GM19467 (cell line): Measurements from ENCODE around the gene SMAD1.
A peak's percentile ranks its signal among the peaks of the same experiment; 100 is the strongest.

Source experiments
- ATAC-seq: cut with Tn5 transposase; IDR thresholded peaks from one replicate; pipeline ENCODE4 v1.9.1; 2021; ENCODE audit warnings: mild to moderate bottlenecking, moderate library complexity; ENCODE audit not compliant: unreplicated experiment

Gene SMAD1

DNA sequence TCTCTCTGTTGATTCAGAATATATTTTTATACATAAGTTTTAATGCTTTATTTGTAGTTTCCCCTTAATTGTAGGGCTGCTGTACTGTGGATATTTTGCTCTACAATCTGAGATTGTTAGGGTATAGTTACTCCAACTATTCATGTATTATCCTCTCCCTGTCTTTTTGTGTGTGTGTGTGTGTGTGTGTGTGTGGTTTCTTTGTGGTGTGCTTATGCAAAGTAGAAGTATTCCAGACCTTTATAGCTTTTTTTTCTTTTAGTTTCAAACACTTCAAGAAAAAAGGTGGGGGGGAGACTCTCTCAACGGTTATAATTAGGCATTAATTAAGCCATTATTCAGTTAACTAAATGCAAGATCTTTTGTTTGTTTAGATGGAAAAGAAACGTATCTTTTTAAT, 6.7 kb downstream of the SMAD1 start:
- ATAC-seq: no peak

DNA sequence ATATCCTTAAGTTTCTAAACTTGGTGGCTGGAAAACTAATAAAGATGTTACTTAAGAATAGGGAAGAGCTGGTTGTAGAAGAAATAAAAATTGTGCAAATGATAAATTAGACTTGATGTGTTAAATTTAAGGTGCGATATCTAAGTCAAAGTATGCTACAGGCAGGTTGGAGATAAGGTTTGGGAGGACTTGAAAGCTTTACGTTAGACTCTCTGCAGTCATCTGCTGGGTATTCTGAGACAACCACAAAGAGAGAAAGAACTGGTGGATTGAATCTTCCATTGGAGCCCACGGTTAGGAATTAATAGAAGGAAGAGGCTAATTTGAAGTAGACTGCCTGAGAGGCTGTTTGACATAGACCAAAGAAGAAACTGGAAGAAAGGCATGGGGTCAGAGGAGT, 7.9 kb downstream of the SMAD1 start:
- ATAC-seq: no peak

DNA sequence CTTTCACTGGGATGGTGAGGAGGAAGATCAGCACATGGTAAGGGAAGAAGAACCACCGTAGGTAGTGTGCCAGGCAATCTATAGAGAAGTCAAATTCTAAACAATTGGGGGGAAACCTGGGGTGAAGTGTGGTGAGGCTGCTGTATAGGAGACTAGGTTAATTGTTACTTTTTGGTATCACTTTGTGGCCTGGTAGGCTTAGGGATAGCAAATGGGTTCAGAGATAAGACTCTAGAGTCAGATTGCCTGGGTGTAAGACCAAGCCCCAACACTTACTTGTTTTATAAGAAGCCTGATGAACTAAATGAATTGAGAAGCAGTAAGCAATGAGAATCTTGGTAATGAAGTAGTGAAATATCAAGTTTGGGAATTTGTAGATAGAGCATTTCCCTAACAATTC, 8.7 kb downstream of the SMAD1 start:
- ATAC-seq: no peak

DNA sequence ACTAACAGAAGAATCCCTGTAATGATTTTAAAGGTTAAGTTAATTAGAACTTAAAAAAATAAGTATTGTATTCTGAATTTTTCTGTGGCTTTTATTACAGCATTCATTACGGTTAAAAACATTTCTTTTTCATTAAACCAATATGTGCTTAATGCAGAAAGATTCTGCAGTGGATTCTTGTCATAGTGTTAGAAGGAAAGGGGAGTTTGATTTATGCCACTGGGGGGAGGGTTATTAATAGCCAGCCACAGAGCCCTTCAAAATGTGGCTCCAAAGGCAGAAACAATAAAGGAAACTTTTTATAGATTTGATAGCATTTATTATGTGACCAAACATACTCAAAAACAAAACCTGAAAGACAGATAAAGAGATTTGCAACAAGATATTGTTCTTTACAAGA, 9.1 kb downstream of the SMAD1 start:
- no peak for ATAC-seq

DNA sequence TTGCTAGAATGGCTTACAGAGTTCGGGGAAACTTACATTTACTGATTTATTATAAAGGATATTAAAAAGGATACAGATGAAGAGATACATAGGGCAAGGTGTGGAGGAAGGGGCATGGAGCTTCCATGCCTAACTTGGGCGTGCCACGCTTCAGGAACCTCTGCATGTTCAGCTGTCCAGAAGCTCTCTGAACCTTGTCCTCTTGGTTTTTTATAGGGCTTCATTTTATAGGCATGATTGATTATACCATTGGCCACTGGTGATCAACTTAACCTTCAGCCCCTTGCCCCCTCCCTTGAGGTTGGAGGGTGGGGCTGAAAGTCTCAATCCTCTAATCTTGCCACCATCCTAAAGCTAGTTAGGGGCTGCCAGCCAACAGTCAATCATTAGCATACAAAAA, 10.7 kb downstream of the SMAD1 start:
- ATAC-seq: no peak

DNA sequence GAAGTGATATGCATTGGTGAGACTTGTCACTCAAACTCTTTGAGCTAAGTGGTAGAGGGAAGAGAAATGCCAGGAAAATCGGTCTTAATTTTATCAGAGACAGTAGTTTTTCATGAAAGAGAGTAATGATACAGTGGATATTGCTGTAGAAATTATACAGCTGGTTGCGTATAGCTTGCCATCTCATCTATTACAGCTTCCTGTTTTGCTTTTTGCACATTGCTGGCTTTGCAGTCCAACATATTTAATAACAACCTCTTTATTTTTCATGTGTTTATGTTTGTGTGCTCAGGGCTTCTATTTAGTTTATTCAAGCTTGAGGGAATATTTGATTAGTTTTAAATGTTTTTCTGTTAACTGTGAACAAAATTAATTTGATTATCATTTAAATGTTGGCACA, 11.5 kb downstream of the SMAD1 start:
- ATAC-seq: no peak

DNA sequence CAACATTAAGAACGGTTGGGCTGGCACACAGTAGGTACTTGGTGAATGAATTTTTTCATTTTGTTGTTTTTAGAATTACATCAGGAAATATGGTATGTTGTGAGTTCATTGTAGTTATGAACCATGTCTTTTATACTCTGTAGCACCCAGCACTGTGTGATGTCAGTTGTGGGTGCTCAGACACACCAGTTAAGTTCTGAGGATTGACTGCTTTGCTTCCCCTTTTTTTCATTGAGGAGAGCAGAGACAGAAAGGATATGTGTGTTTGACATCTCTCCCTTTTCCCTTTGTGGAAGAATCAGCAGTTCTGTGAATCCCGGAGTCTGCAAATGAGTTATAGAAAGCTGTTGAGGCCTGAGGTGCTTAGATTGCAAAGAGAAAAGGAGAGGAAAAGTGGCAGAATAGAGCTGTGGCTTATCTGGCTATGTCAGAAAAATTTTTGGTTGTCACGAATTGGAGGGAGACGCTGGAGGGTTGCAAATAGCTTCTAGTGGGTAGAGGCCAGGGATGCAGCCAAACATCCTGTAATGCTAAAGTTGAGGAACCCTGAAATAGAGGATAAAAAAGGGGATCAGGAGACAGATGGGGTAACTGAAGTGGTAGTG, 13.1 kb downstream of the SMAD1 start:
- no peak for ATAC-seq

DNA sequence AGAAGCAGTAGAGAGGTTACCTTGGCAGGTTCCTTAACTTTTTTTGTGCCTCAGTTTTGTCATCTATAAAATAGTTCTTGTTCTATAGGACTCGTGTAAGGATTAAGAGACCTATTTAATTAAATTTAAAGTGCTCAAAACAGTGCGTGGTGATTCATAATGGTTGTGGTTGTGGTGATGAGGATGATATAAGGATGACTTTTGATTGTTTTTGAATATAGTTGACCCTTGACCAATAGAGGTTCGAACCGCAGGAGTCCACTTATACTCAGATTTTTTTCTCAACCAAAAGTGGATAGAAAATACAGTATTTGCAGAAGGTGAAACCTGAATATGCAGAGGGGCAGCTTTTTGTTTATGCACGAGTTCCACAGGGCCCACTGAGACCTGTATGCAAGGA, 14.6 kb downstream of the SMAD1 start:
- no peak for ATAC-seq

DNA sequence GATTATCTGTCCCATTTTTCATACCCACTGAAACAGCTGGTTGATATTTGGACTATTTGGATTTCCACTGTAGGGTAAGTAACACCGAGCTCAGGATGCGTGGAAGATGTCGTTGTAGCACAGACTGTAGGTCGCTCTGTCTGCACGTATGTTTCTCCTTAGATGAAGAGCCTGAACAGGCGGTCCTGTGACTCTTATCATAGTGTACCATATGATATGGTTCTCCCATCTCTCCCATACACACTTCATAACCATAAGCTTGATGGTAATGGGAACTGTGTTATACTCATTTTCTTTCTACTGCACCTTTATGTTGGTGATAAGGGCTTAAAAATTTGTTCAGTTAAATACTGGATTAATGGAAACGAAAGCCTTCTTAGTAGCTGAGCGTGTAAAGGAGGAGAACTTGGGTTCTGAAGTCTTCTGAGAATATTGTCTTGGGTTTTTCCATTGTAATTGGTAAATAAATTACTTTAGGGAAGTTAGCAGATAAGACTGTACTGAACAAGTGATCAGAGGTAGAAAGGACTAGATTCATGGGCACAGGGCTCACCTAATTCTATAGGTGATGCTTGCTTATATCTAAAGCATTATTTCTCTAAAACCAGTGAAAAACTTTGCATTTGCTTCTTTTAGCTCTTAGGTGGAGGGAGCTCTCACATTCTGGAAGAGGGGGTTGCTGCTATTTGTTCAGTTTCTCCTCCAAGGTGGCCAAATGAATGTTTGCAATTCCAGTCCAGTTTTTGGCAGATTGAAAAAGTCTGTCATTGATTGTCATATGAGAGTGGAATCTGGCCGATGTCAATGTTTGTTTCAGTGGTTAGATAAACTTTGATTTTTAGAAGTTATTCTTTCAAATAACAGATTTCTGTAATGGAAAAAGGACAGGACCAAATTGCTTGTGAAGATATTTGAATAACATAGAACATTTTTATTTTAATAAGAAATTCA, 15.8 kb downstream of the SMAD1 start:
- ATAC-seq: no peak

DNA sequence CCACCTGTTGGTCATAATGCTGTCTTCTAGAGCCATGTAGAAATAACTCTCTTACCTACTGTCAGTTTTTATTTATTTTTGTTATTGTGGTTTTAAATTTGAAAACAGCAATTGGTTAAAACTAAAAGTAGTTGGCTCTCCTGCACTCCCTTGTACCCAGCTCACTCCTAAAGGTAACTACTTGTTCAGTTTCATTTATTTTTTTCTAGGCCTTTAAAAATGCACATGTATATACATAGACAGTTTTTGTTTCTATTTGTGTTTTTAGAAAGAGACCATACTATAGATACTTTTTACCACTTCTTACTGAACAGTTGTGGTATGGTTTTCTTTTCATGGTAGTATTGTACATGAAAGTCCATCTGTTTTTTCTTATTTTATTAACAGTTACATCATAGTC, 16.8 kb downstream of the SMAD1 start:
- ATAC-seq: peak; percentile 75

DNA sequence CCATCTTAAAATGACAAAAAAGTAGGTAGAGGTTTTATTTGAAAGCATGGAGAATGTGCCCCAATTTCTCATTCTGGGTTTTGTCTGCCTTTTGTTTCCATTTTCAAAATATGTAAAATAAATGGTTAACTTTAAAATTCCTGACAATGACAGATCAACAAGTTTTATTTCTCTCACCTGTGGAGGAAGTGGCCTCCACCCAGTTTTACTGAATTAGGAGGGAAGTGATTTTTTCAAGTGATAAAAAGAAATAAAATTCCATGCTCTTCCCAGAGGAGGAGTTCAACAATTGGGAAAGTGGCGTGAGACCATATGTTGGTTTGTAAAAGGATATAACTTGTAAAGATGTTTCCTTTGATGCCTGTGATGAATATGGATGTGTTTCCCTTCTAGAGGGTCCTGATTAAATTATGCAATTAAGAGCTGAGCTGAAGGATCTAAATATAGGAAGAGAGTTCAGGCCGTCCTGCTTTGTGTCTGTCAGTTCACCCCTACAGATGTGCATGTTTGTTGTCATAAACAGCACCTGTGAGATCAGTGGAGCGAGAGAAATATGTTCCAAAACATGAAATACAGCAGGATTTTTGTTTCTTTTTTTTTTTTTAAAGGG, 19.5 kb downstream of the SMAD1 start:
- peak; percentile 37 for ATAC-seq

DNA sequence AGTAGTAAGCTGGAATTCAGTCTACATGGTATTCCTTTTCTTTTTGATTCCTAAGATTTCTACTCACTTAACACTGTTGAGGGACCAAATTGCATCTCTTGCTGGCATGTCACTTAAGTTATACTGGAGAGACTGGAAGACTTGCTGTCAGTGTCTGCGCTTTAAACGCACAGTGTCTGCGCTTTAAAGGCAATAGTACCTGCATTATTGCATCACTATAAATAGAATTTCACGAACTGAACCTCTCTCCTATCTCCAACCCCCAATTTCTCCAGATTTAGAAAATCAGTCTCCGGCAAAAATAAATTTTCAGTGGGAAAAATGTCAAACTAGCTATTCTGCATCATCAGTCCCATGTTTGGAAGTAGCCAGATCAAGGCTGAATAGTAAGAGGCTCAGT, 21.2 kb downstream of the SMAD1 start:
- ATAC-seq: no peak

DNA sequence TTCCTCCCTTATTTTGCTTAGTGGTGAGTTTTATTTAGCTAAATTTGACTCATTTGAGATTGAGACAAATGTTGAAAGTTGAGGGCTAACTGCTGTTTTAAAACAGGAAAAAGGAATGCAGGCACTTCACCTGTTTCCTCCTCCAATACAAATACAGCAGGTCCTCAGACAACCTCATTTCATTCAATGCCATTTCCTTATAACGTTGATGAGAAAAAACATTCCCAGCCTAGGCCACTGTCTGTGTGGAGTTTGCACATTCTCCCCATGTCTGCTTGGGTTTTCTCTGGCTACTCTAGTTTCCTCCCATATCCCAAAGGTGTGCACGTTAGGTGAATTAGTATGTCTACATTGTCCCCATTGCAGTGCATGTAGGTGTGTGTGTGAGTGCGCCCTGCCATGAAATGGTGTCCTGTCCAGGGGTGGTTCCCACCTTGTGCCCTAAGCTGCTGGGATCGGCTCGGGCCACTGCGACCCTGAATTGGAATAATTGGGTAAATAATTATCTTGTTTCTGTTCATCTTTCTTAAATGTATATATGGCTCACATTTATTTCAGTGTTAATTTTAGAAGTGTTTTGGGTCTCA, 21.9 kb downstream of the SMAD1 start:
- ATAC-seq: no peak

DNA sequence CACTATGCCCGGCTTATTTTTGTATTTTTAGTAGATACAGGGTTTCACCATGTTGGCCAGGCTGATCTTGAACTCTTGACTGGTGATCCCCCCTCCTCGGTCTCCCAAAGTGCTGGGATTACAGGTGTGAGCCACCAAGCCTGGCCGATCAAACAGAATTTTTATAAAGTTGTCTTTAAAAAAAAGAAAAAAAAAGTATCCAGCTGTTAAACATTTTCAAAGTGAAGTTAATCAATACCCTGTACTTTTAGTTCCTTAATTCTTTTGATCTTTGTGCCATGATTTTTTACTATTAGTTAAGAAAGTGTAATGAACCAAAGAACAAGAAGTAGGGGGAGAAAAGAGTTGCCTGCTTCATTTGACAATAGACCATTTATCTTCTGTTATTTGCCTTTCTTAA, 24.3 kb downstream of the SMAD1 start:
- ATAC-seq: no peak

DNA sequence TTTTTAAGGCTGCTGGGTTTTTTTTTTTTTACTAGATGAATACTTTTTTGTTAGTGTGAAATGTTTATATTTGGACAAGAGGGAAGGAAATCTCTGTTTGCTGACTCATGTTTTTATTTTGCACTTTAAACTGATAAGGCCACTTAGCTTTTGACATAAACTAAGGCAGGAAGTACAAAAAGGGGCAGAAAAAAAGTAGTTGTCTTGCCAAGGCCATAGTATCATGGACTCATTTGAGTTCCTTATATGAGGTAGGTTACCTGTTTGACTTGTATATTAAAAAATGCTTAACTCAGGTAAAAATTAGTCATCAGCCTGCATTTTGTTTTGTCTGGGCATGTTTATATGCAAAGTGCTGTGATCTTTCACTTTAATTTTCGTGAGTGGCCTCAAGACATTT, 26.0 kb downstream of the SMAD1 start:
- no peak for ATAC-seq

DNA sequence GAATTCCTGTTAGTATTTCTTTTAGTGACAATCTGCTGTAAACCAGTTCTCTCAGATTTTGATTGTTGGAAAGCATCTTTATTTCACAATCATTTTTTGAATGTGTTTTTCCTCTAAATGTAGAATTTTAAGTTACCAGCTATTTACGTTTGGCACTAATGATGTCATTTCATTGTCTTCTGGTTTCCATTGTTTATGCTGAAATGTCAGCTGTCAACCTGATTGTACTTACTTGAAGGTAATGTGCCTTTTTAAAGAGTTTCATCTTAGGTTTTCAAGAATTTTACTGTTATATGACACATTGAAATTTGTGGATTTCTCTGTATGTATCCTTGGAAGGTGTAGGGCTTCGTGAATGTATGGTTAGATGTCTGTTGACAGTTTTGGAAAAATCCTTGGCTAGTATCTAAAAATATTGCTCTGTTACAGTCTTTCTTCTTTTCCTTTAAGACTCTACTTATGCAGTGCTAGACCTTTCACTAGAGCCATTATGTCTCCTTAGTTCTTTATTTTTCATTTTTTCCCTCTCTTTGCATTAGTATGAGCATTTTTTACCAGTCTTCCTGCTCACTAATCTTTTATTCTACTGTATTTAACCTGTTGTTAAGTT, 30.4 kb downstream of the SMAD1 start:
- no peak for ATAC-seq

DNA sequence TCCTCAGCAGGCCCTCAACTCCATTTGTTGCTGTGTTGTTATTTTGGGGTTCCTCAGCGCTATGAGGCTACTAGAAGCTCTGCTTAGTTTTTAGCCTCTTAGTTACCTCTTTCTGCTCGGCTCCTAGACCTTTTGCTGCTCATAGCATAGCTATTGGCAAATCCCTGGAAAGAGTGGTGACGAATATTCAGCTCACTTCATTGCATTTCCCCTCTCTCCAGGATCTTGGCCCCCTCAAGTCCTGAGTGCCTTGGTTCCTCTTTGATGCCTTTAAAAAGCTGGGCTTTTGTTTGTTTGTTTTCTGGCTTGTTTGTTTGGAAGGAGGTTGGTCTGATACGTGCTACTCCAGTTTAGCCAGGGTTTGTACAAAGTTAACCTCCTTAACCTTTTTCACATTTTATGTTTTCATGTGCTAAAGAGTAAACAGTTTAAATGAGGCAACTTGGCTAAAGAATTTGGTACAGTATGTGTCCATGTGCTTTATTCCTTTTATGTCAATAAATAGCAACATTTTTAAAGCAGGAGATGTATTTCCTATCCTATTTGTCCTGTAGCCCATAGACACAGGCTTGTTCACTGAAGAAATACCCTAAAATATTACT, 31.5 kb downstream of the SMAD1 start:
- no peak for ATAC-seq

DNA sequence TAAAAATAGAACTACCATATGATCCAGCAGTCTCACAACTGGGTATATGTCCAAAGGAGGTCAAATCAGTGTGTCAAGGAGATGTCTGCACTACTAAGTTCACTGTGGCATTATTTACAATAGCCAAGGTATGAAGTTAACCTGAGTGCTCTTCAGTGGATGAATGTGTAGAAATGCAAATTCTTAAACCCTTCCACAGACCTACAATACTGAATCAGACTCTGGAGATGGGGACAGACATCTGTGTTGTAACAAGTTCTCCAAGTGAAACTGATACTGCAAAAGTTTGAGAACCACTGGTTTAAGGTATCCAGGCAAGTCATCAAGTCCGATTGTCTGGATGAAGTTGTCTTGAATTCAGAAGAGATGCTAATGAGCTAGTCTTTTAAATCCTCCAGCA, 38.5 kb downstream of the SMAD1 start:
- no peak for ATAC-seq

DNA sequence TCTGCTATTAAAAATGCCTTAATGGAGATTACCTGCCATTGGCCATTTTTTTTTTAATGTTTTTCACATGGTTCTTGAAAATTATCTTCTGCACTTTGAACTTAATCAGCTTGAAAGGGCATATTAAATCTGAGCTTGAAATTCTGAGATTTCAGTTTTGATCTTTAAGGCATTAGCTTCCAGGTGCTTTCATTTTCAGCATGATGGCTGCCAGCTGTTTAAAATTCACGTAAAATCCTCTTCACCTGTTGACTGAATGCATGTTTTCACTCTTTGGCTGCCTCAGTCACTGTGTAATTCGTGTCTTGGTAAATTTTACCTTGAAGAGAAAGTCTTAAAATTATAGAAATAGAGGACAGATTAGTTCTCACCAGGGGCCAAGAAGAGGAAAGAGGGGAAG, 39.6 kb downstream of the SMAD1 start:
- ATAC-seq: no peak

DNA sequence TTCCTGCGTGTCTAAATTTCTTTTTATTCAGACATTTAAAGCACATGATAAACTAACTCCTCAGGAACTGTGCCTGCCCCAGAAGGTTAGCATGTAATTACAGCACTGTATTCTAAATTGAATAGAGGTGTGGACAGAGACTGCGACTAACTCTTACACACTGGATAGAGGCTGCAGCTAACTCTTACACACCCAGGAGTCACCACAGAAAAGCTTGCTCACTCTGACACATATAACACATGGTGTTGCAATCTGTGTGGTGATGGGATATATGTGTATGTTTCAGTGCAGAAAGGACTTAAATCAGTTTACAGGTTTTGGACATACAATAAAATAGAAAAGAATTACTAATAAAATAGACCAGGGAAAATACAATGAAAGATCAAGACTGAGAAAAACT, 41.5 kb downstream of the SMAD1 start:
- no peak for ATAC-seq

DNA sequence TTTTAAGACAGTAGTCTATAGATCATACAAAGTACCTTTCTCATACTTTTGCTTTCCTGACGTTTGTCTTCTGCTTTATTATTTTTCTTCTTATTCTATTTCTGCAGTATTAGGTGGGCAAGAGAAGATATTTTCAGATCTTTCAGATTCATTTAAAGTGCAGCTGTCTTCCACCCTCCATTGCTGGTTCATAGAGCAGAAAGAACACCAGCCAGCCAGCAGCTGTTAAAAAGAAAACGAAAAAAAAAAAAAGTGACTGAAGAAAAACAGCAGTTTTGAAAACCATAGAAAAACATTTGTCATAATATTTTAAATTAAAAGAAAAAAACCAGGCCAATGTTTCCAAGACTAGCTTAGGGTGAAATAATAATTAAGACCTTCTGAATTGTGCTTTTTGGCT, 42.9 kb downstream of the SMAD1 start:
- ATAC-seq: no peak
